Panc1 (cell line): ENCODE data around the gene ZBTB40. TPM values are rescaled to one million over a fixed set of nuclear protein-coding genes. Genes with fewer than 3 reads are reported as not detected.

Source experiments
- ATAC-seq: fragments of 200-7000 bp; cut with Tn5 transposase; 2 replicates; pipeline ENCODE4 v1.9.1; 2020; ENCODE audit warnings: mild to moderate bottlenecking, moderate library complexity
- BruUV-seq: library from RNA; stranded (reverse); fragments of 400-500 nt; replicated peaks from 2 replicates; lab custom pipeline; 2021; lab: Mats Ljungman, UMichigan
- CTCF ChIA-PET: fragments of 300-600 bp; sonication (Branson Sonifier 250); formaldehyde crosslinking; loops from one replicate; lab custom pipeline; 2022; ENCODE audit warnings: antibody characterized with exemption; lab: Charles Lee
- POLR2A ChIA-PET: fragments of 300-600 bp; sonication (Branson Sonifier 250); formaldehyde crosslinking; loops from one replicate; lab custom pipeline; 2022; ENCODE audit warnings: antibody characterized with exemption; lab: Charles Lee
- DNase-seq: peaks from one replicate; pipeline ENCODE4 v3.0.0-alpha.2; 2010; ENCODE audit warnings: low read depth, low spot score
- H3K27ac ChIP-seq: 2 replicates; pipeline ENCODE4 v1.5.1; 2011; ENCODE audit warnings: mild to moderate bottlenecking, low read length, inconsistent platforms
- H3K27me3 ChIP-seq: fragments of 200-500 bp; sonication (Bioruptor generic); 2 replicates; pipeline ENCODE4 v1.6.0; 2014; ENCODE audit warnings: low read length, inconsistent platforms; ENCODE audit not compliant: control insufficient read depth, insufficient read depth
- H3K36me3 ChIP-seq: fragments of 200-500 bp; sonication (Bioruptor generic); 2 replicates; pipeline ENCODE4 v1.5.1; 2014; ENCODE audit warnings: inconsistent platforms, mild to moderate bottlenecking, low read length, moderate library complexity; ENCODE audit not compliant: control insufficient read depth, insufficient read depth
- H3K4me1 ChIP-seq: 2 replicates; pipeline ENCODE4 v1.5.1; 2011; ENCODE audit warnings: inconsistent platforms, mild to moderate bottlenecking, low read length, moderate library complexity; ENCODE audit not compliant: control insufficient read depth, insufficient read depth
- H3K4me3 ChIP-seq, 2 experiments: 2 replicates each; pipeline ENCODE4 v1.5.1; 2011 to 2012; ENCODE audit warnings: low read depth in 2 of 2, low read length in 2 of 2, mild to moderate bottlenecking in 2 of 2, inconsistent platforms in 1 of 2, moderate library complexity in 1 of 2
- H3K9me3 ChIP-seq: fragments of 200-500 bp; sonication (Bioruptor generic); 2 replicates; pipeline ENCODE4 v1.5.1; 2014; ENCODE audit warnings: low read depth, mild to moderate bottlenecking, inconsistent platforms, low read length, moderate library complexity; ENCODE audit not compliant: control insufficient read depth, insufficient read depth
- CTCF ChIP-seq: fragments of 450-650 bp; IDR thresholded peaks from 2 replicates; pipeline ENCODE4 v1.5.1; 2017; ENCODE audit warnings: mild to moderate bottlenecking
- POLR2AphosphoS5 ChIP-seq: IDR thresholded peaks from 2 replicates; pipeline ENCODE4 v1.6.1; 2012; ENCODE audit warnings: mild to moderate bottlenecking, low read depth, low read length, moderate library complexity
- REST ChIP-seq, 2 experiments: IDR thresholded peaks; 2 replicates each; pipeline ENCODE4 v1.6.1; 2011 to 2012; ENCODE audit warnings: low read depth in 2 of 2, control low read depth in 1 of 2, low read length in 1 of 2, mild to moderate bottlenecking in 1 of 2, moderate library complexity in 1 of 2; ENCODE audit not compliant: insufficient read depth in 1 of 2
- SIN3A ChIP-seq: IDR thresholded peaks from 2 replicates; pipeline ENCODE4 v1.6.1; 2012; ENCODE audit warnings: low read depth, mild to moderate bottlenecking, low read length, moderate library complexity, borderline replicate concordance; ENCODE audit not compliant: insufficient read depth
- TCF7L2 ChIP-seq: IDR thresholded peaks from 2 replicates; pipeline ENCODE4 v1.6.1; 2011; ENCODE audit warnings: mild to moderate bottlenecking, low read depth, low read length, inconsistent platforms
- in situ Hi-C: cut with HindIII; loops from 2 replicates; pipeline ENCODE4 v1.10.0; 2016; ENCODE audit warnings: low sequenced_read_pairs, low pct_unique_long_range_greater_than_20kb
- intact Hi-C: fragments of 100-400 bp; cut with micrococcal nuclease; formaldehyde crosslinking; loops from one replicate; pipeline ENCODE4 v1.10.0; 2022; ENCODE audit not compliant: unreplicated experiment
- total RNA-seq: library from RNA; stranded (reverse); gene quantifications from one replicate; pipeline ENCODE4 v1.2.1, GENCODE V29; 2021; ENCODE audit not compliant: unreplicated experiment

ZBTB40 gene
- total RNA-seq, 1 experiment from 2014 or later = 24.3 TPM

GRCh38 chr1:22470227-22470626 lies 18.6 kb downstream of the ZBTB40 start:
- POLR2A ChIA-PET = no interaction called here
- Histone ChIP-seq H3K4me1 (no peaks in the 10 kb centered on the region), H3K27me3 (no peaks in the 10 kb centered on the region), H3K4me3 (no peak overlapping the region), H3K36me3 (no peaks in the 10 kb centered on the region), H3K9me3 (no peaks in the 10 kb centered on the region), H3K27ac (no peak overlapping the region)
- CTCF ChIA-PET = no interaction called here
- TF ChIP-seq CTCF = no peak
- TF ChIP-seq SIN3A = no peak
- TF ChIP-seq POLR2AphosphoS5 = no peak
- TF ChIP-seq REST (IDR thresholded peaks at IDR 0.05; ENCODE audit: insufficient read depth in 1 of 2, low read depth in 2 of 2, low read length in 1 of 2) = no peak
- TF ChIP-seq TCF7L2 = no peak
- in situ Hi-C loops = no loop called here
- intact Hi-C loops = no loop called here
- DNase-seq = no peak
- BruUV-seq = no TSS peak
- ATAC-seq = no peak

GRCh38 chr1:22471078-22471477 lies 19.4 kb downstream of the ZBTB40 start:
- H3K36me3 ChIP-seq = no peaks in the 10 kb centered on the region
- H3K9me3 ChIP-seq = no peaks in the 10 kb centered on the region
- TF ChIP-seq CTCF (no peak), REST (IDR thresholded peaks at IDR 0.05; ENCODE audit: insufficient read depth in 1 of 2, low read depth in 2 of 2, low read length in 1 of 2) (no peak), TCF7L2 (no peak), SIN3A (no peak), POLR2AphosphoS5 (no peak)
- CTCF ChIA-PET = no interaction called here
- no peak for ATAC-seq
- H3K4me3 ChIP-seq = no peak overlapping the region
- intact Hi-C loops (no loop called here), in situ Hi-C loops (no loop called here)
- H3K27me3 ChIP-seq = no peaks in the 10 kb centered on the region
- DNase-seq = no peak
- H3K27ac ChIP-seq = no peak overlapping the region
- no TSS peak for BruUV-seq
- H3K4me1 ChIP-seq = no peaks in the 10 kb centered on the region
- POLR2A ChIA-PET = no interaction called here
